Progenitor cell of endocrine pancreas (in vitro differentiated cells): ENCODE measurements around the gene ZYG11B. TPM values are rescaled to one million over a fixed set of nuclear protein-coding genes. Genes with fewer than 3 reads are reported as not detected.

Experiments
- DNase-seq: peaks from one replicate; pipeline ENCODE4 v3.0.0; 2021; ENCODE audit warnings: low spot score; ENCODE audit not compliant: unreplicated experiment
- H3K27ac Mint-ChIP-seq: 2 replicates; pipeline ENCODE4 v1.8.0; 2021; ENCODE audit warnings: mild to moderate bottlenecking, moderate library complexity, mixed read lengths
- H3K27me3 Mint-ChIP-seq: 2 replicates; pipeline ENCODE4 v1.8.0; 2021; ENCODE audit warnings: mixed read lengths
- H3K36me3 Mint-ChIP-seq: 2 replicates; pipeline ENCODE4 v1.8.0; 2022; ENCODE audit warnings: mixed read lengths; ENCODE audit not compliant: insufficient read depth
- H3K4me1 Mint-ChIP-seq: 2 replicates; pipeline ENCODE4 v1.8.0; 2021; ENCODE audit warnings: low read depth, mixed read lengths
- H3K4me3 Mint-ChIP-seq: 2 replicates; pipeline ENCODE4 v1.8.0; 2021; ENCODE audit warnings: low read depth, mild to moderate bottlenecking, moderate library complexity, mixed read lengths
- H3K9me3 Mint-ChIP-seq: 2 replicates; pipeline ENCODE4 v1.8.0; 2021; ENCODE audit warnings: low read depth, mixed read lengths
- total RNA-seq: library from RNA; stranded (reverse); gene quantifications from 2 replicates; pipeline ENCODE4 v1.2.1, GENCODE V29; 2021
- TF ChIP-seq, protein P1 (sequence below): fragments of 200-600 bp; sonication (generic); IDR thresholded peaks from one replicate; pipeline ENCODE4 v1.5.0; 2021; ENCODE audit warnings: antibody characterized with exemption, mild to moderate bottlenecking; ENCODE audit not compliant: unreplicated experiment

The ZYG11B gene
- total RNA-seq, 1 donor from 2014 or later, result 31.5 TPM

DNA sequence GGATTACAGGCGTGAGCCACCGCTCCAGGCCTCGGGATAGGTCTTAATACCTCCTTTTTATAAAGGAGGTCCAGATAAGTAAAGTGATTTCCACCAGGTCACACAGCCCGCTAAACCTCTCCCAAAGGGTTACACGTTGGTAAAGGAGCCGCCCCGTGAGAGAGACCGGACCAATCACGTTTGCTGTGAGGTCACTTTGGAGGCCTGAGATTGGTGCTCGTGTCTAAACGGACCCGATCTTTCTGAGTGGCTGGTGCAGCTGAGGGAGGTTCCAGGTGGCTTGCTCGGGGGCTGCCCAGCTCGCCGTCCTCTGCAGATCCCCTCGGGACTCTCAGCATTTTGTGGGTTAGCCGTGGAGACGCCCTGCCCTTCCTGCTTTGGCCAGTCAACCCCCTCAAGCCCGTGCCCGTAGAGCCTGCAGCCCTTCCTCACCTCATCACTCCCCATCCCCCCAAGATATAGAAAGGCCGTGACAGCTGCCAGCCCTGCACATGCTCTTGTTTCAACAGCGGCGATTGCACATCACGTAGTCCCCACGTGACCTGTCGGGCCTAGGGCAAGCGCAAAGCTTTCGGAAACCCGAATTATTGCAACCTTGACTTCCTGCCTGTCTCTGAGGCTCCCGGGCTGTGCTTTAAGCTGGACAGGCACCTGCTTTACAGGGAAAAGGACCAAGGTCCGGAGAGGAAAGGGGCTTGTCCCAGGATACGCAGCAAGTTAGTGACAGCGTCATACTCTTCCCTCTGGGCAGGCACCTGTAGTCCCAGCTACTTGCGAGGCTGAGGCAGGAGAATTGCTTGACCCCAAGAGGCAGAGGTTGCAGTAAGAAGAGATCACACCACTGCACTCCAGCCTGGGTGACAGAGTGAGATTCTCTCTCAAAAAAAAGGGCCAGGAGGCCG lies 23.1 kb upstream of the ZYG11B start:
- Mint-ChIP-seq H3K4me3 (peak overlapping the region; percentile 87), H3K27ac (peak overlapping the region; percentile 96), H3K27me3 (peaks cover 9% of the 10 kb centered on the region), H3K4me1 (peaks cover 5% of the 10 kb centered on the region), H3K9me3 (no peaks in the 10 kb centered on the region), H3K36me3 (no peaks in the 10 kb centered on the region)
- TF ChIP-seq, protein P1, sequence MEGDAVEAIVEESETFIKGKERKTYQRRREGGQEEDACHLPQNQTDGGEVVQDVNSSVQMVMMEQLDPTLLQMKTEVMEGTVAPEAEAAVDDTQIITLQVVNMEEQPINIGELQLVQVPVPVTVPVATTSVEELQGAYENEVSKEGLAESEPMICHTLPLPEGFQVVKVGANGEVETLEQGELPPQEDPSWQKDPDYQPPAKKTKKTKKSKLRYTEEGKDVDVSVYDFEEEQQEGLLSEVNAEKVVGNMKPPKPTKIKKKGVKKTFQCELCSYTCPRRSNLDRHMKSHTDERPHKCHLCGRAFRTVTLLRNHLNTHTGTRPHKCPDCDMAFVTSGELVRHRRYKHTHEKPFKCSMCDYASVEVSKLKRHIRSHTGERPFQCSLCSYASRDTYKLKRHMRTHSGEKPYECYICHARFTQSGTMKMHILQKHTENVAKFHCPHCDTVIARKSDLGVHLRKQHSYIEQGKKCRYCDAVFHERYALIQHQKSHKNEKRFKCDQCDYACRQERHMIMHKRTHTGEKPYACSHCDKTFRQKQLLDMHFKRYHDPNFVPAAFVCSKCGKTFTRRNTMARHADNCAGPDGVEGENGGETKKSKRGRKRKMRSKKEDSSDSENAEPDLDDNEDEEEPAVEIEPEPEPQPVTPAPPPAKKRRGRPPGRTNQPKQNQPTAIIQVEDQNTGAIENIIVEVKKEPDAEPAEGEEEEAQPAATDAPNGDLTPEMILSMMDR, result no peak
- peak; percentile 67 for DNase-seq

DNA sequence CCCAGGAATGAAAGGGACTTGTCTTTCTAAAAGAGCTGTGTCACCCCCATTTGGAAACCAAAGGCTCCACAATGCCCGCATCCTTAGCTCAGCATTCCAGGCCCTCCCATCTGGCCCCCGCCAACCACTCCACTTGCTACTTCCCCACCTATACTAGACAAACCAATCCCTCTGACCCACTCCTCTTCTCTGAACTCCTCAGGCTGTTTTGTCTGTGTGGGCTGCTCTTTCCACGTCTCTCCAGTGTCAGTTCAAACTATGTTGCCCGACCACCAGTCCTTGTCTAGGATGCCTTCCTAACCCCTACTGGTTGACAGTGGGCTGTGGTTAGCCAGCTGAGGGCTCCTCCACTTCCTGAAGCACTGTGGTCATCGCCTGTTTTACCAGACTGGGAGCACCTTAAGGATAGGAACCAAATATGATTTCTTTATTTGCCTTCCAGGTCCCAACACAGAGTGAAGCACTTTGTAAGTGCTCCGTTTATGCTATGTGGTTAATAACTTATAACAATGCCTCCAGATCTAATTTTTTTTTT lies 20.1 kb upstream of the ZYG11B start:
- no peak overlapping the region for H3K4me3 Mint-ChIP-seq
- TF ChIP-seq, protein P1, result no peak
- H3K4me1 Mint-ChIP-seq, result peaks cover 5% of the 10 kb centered on the region
- no peaks in the 10 kb centered on the region for H3K36me3 Mint-ChIP-seq
- no peak overlapping the region for H3K27ac Mint-ChIP-seq
- H3K9me3 Mint-ChIP-seq, result no peaks in the 10 kb centered on the region
- no peak for DNase-seq
- H3K27me3 Mint-ChIP-seq, result peaks cover 9% of the 10 kb centered on the region

DNA sequence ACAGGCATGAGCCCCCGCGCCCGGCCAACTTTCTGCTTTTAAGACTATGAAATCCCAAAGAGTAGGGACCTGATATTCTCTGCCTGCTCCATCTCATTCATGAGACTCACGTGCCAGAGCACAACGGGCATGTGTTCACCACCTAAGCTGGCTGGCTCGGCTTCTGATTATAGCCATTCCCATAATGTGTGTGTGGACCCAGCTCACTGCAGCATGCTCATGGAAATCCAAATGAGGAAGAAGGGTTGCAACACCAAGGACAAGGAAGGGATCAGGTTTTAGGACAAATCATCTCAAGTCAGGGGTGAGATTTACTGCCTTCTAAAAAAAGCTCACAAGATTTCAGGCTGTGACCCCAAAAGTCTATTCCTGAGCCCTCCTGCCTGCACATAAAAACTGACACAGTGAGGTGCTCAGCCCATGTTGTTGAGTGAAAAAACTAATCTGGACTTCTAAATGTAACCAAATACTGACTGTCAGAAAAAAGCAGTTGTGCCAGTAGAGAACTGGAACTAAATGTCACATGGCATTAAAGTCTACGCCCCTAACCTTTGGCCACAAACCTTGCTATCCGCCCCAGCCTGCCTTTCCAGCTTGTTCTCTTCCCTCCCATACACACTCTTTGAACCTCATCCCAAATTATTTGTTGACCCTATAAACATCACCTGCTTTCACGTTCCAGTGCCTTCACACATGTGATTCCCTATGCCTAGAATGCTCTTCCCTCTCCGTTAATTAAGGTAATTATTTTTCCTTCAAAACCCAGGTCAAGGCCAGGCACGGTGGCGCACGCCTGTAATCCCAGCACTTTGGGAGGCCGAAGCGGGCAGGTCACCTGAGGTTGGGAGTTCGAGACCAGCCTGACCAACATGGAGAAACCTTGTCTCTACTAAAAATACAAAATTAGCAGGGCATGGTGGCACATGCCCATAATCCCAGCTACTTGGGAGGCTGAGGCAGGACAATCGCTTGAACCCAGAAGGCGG lies 19.0 kb upstream of the ZYG11B start:
- Mint-ChIP-seq H3K27me3 (peaks cover 9% of the 10 kb centered on the region), H3K4me1 (peaks cover 5% of the 10 kb centered on the region), H3K9me3 (no peaks in the 10 kb centered on the region), H3K36me3 (no peaks in the 10 kb centered on the region), H3K27ac (no peak overlapping the region), H3K4me3 (no peak overlapping the region)
- no peak for DNase-seq
- TF ChIP-seq, protein P1, result no peak

DNA sequence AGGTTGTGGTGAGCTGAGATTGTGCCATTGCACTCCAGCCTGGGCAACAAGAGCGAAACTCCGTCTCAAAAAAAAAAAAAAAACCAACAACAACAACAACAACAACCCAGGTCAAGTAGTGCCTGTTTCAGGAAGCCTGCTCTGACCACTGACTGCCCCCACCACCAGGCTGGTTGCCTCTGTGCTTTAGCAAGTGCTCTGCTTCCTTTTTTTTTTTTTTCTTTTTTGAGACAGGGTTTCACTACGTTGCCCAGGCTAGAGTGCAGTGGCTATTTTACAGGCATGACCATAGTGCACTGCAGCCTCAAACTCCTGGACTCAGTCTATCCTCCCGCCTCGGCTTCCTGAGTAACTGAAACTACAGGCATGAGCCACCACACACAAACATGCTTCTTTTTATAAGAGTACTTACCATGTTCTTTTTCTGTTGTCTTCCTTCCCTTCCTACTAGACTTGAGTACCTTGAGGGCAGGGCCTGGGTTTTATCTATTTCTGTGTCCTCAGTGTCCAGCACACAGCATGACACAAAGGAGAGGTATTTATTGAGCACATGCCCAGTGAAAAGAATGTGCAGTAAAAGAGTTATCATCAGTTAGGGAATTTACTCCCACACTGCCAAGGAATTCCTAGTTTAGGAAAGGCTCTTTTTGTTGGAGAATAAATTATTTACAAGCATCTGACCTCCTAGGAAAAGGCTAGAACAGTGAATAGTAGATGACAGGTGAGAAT lies 18.2 kb upstream of the ZYG11B start:
- Mint-ChIP-seq H3K4me1 (peaks cover 3% of the 10 kb centered on the region), H3K9me3 (no peaks in the 10 kb centered on the region), H3K4me3 (no peak overlapping the region), H3K27ac (no peak overlapping the region), H3K27me3 (peaks cover 9% of the 10 kb centered on the region), H3K36me3 (no peaks in the 10 kb centered on the region)
- TF ChIP-seq, protein P1, result no peak
- DNase-seq, result no peak
